Amniotic stem cell (primary cell): ENCODE data around the gene CHMP3.
A peak's percentile ranks its signal among the peaks of the same experiment; 100 is the strongest.
"Not testable (repeated sequence)": the region's sequence is repeated elsewhere in the genome, so short reads cannot be mapped to it uniquely, and the experiment has no call there.

Experiments used
- DNase-seq: peaks from one replicate; lab custom pipeline; 2025; lab: John Stamatoyannopoulos, UW

Gene CHMP3

DNA sequence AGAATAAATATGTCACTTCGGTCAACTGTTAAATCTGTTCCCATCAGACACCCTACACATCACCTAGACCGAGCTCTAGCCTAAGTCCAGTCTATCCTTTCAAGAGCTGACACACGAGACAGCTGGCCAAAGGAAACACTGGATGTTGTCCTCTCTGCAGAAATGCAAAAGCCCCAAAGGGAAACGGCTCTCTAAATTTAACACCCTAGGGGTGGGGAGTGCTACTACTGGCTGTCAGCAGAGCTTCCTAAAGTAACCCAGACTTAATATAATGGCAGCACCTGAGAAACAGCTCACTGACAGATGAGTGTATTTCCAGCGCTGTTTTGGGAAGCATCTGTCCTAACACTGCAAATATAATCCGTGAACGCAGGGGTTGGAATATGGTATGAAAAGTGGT lies 55.6 kb downstream of the CHMP3 start:
- no peak for DNase-seq

GRCh38 chr2:86500325-86501083 lies 62.7 kb downstream of the CHMP3 start:
- DNase-seq: no peak

- DNase-seq: no peak
Measured at GRCh38 chr2:86499326-86499725, 63.9 kb downstream of the CHMP3 start.

DNA sequence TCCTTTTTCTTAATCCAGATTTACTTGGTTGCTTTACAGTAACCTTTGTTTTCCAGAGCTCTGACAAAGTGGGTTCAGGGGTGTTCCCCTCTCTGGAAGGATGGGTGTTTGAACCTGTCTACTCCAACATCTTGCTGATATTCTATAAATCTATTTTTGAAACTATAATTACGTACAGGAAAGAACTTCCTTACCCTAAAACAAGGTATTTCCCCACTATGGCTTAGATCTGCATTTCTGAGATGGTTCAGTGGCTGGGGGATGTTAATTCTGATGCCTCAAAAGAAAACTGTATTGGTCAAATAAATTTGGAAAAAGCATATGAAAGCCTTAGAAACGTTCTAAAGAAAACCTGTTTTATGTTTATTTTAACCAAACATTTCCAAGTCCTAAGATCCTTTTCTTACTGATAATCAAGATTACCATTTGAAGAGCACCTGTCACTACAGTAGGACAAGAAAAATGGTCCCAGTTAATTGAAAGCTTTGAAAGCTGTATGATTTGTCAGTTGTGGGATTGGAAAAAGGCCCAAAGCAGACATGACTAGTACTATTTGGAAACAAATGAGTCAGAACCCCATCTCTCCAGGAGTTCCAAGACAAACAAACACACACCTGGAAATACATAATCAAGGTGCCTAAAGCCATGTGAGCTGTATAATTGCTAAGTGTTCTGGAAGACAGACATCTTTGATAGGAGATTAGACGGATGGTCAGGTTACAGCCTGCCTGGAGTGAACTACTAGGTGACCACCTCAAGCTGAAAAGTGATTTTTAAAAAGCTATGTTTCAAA lies 64.6 kb downstream of the CHMP3 start:
- no peak for DNase-seq

DNA sequence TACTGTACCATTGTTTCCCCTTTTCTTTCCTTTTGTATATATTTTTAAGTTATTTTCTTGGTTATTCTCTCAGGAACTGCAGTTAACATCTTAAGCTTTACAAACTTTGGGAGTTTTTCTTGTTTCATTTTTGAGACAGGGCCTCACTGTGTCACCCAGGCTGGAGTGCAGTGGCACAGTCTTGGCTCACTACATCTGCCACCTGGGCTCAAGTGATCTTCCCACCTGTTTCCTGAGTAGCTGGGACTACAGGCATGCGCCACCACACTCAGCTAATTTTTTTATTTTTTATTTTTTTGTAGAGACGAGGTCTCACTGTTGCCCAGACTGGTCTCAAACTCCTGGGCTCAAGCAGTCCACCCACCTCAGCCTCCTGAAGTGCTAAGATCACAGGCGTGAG lies 66.9 kb downstream of the CHMP3 start:
- not testable (repeated sequence) for DNase-seq

DNA sequence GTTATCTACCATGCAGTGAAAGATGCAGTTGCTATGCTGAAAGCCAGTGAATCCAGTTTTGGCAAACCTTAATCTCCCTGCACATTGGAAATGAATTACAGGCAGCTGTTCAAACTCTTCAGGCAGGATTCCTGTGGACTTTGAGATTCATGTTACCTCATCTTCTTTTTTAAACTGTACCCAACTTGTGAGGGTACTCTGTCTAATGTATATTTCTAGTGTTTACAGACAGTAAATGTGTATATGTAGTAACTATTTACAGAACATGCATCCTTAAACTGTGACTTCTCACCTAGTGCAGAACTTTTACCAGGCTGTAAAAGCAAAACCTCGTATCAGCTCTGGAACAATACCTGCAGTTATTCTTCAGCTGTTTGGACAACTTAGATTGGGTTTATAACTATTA lies 71.2 kb downstream of the CHMP3 start:
- no peak for DNase-seq

DNA sequence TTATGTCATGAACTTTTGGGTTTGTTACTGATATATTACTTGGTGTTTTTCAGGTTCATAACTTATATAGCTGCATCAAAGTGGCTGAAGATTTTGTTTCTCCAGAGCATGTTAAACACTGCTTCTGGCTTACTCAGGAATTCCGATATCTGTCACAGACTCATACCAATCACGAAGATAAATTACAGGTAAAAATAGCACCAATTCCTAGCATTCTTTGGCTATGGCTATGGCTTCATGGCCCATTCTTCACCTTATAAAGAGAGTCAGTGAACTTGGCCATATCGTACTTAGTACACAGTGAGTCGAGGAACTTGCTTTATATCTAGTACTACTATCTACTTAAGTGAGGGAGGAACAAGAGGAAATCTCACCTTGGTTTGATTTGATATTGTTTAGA lies 72.2 kb downstream of the CHMP3 start:
- DNase-seq: no peak

DNA sequence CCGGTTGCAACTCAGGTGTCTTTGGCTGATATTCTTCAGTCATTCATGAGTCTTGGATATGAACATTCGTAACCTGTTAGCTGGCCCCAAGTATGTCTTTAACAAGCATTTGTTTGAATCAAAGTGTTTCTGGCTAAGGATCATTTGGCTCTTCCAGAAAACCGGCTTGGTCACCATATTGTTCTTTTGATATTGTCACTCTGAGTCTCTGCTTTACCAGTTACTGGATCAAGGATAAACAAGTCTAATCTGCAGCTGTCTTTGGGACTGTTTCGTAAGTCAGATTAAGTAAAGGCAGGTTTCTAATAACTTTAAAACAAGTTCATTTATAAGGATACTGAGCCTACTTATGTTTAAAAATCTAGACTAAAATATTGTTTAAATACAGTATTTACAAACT lies 73.0 kb downstream of the CHMP3 start:
- DNase-seq: no peak

DNA sequence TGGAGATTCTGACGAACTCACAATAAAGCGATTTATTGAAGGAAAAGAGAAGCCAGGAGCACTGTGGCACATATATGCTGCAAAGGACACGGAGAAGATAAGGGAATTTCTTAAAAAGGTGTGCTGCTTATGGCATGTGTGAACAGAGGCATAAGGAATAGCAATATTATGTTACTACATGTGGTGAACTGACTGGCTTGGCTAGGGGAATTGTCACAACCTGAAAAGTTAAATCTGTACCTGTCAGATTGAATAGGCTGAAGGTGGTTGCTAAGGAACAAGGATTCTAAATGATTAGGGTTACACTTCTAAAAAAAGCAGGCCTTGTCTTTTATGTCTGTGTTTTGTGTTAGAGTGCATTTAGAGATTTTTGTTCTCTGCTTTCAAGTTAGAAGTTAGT lies 73.7 kb downstream of the CHMP3 start:
- no peak for DNase-seq

GRCh38 chr2:86488561-86489250 lies 74.5 kb downstream of the CHMP3 start:
- DNase-seq: no peak

GRCh38 chr2:86487062-86487461 lies 76.2 kb downstream of the CHMP3 start:
- DNase-seq: no peak

- no peak for DNase-seq
Measured at GRCh38 chr2:86485802-86486201, 77.4 kb downstream of the CHMP3 start.

GRCh38 chr2:86485103-86485502 lies 78.1 kb downstream of the CHMP3 start:
- DNase-seq: no peak

DNA sequence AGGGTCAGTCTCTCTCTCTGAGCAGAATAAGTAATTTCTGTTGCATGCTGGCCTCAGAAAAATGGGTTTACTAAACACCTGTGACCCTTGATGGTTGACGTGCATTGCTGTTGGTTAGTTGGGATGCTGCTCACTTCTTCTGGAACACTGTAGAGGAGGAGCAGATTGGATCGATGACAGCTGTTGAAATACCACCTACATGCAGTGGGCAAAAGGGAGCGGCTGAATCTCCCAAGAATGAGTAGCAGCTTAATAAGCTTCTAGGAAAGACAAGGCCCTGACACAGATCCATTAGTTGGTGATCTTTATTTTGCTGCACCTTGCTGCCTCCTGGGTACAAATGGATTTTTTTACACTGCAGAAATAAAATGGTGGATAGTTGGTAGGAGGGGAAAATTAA lies 78.9 kb downstream of the CHMP3 start:
- DNase-seq: no peak

DNA sequence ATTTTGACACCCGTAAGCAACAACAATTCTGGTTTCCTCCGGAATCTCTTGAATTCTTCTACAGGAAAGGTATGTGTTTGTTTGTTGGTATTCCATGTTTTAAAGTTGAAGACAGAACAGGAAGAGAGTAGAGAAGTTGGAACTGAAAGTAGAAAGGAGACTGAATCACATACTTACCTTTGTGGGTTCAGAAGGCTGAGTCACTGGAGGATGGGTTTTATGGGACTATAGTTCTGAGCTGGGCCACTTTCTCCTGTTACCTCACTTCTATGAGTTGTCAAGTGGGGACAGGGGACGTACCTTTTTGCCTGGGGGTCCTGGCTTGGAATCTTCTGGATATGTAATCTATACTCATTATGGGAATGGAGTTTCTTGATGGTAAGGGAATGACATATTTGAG lies 81.2 kb downstream of the CHMP3 start:
- DNase-seq: no peak

DNA sequence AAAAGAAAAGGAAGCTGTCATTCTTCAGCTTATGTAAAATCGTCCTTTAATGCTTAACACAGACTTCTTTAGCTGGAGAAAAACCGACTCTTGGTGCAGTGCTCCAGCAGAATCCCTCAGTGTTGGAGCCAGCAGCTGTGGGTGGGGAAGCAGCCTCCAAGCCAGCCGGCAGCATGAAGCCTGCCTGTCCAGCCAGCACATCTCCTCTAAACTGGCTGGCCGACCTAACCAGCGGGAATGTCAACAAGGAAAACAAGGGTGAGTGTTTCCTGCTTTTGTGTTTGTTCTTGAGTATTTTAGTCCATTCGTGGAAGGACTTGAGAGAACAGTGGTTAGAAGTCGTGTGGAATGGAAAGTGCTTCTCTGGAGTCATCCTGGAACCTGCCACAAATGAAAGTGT lies 83.1 kb downstream of the CHMP3 start:
- DNase-seq: no peak

DNA sequence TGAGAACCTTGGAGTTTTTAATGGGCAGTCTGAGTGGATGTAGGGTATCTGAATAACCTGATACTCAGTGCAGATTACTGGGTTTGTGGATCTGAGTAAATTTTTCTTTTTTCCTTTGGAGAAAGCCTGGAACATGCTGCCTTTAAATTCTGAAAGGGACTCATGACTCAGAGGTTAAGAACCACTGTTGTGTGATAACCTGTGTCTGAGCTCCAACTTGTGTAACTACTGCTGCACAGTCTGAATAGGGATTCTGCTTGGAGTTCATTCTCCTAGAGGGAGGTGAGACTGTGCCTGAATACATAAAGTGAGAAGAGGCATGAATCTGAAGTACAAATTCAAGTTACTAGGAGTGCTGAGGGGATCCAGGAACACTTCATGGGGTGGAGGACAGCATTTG lies 85.9 kb downstream of the CHMP3 start:
- no peak for DNase-seq

GRCh38 chr2:86476918-86477317 lies 86.3 kb downstream of the CHMP3 start:
- no peak for DNase-seq

DNA sequence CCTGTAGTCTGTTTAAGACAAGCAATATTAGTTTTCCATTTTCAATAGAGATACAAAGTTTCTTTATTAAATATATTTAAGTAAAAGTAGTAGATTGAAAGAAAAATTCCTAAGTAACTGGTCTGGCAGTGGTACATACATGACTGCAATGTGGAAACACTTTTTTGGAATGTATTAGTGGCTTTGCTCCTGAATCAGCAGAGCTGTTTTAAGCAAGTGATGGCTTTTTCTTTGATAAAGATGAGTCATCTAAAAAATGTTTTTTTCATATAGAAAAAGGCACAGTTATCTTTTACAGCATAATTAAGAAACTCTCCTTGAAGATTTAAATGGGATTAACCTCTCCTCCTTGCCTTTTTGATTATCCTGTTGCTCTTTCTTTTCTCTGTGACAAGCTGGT lies 87.2 kb downstream of the CHMP3 start:
- peak; percentile 55 for DNase-seq

DNA sequence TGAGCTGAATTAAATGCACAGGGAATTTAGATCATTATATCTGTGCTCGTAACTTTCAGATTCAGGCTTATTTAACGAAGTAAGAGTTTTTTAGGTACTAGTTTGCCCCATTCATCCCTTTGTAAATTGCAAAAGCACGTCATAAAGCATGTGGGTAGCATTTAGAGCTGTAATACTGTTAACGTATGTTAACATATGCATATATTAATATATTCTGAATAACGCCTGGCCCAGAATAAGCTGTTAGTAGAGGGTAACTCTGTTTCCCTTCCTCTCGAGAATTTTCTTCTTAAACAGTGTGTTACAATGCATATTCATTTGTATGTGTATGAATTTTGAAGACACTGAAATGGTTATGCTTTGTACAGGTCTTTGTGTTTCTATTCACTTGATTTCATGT lies 91.6 kb downstream of the CHMP3 start:
- DNase-seq: no peak

DNA sequence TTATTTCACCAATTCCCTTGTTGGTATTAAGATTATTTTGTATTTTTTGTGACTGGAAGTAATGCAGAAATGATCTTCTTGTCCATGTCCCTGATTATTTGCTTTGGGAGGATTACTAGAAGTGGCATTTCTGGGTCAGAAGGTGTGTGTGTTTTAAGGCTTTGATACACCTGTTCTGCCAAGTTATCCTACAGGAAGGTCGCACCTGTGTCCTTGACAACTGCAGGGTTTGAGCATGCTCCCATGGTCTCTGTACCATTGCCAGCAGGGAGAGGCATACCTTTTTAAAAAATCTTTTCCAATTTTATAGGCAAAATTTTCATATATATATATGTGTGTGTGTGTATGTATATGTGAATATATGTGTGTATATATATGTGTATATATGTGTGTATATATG lies 92.4 kb downstream of the CHMP3 start:
- no peak for DNase-seq

- no peak for DNase-seq
Measured at GRCh38 chr2:86468162-86469033, 94.8 kb downstream of the CHMP3 start.
